H9 (cell line): Measurements from ENCODE around the gene PDZRN4. TPM values are rescaled to one million over a fixed set of nuclear protein-coding genes. Genes with fewer than 3 reads are reported as not detected.

Experiments
- DNase-seq: peaks from one replicate; pipeline ENCODE4 v3.0.0-alpha.2; 2017
- H2AFZ ChIP-seq: one replicate; pipeline ENCODE4 v1.6.1; 2013; ENCODE audit warnings: mild to moderate bottlenecking, low read length, control low read depth, moderate library complexity
- H2AK5ac ChIP-seq: 2 replicates; pipeline ENCODE4 v1.6.1; 2013; ENCODE audit warnings: low read length, control low read depth, mixed read lengths; ENCODE audit not compliant: insufficient read length
- H2BK120ac ChIP-seq: one replicate; pipeline ENCODE4 v1.6.1; 2013; ENCODE audit warnings: low read depth, mild to moderate bottlenecking, low read length, control low read depth, inconsistent platforms; ENCODE audit not compliant: poor library complexity, severe bottlenecking
- H2BK12ac ChIP-seq: 2 replicates; pipeline ENCODE4 v1.6.1; 2013; ENCODE audit warnings: low read length, control low read depth, mixed read lengths, low read depth; ENCODE audit not compliant: insufficient read length
- H2BK15ac ChIP-seq: 2 replicates; pipeline ENCODE4 v1.6.1; 2013; ENCODE audit warnings: low read depth, low read length, control low read depth
- H2BK20ac ChIP-seq: one replicate; pipeline ENCODE4 v1.6.1; 2013; ENCODE audit warnings: low read depth, mild to moderate bottlenecking, low read length, control low read depth, inconsistent platforms; ENCODE audit not compliant: poor library complexity, severe bottlenecking
- H2BK5ac ChIP-seq: 2 replicates; pipeline ENCODE4 v1.6.1; 2013; ENCODE audit warnings: low read length, control low read depth, mixed read lengths; ENCODE audit not compliant: insufficient read length
- H3K14ac ChIP-seq: 2 replicates; pipeline ENCODE4 v1.6.1; 2013; ENCODE audit warnings: low read length, control low read depth; ENCODE audit not compliant: insufficient read depth
- H3K18ac ChIP-seq: 2 replicates; pipeline ENCODE4 v1.6.1; 2013; ENCODE audit warnings: low read depth, mild to moderate bottlenecking, mixed read lengths, low read length, control low read depth; ENCODE audit not compliant: insufficient read length
- H3K23ac ChIP-seq: 2 replicates; pipeline ENCODE4 v1.6.1; 2013; ENCODE audit warnings: low read length, control low read depth, mixed read lengths, low read depth; ENCODE audit not compliant: insufficient read length
- H3K23me2 ChIP-seq: 2 replicates; pipeline ENCODE4 v1.6.1; 2013; ENCODE audit warnings: low read depth, mild to moderate bottlenecking, mixed read lengths, low read length, control low read depth; ENCODE audit not compliant: insufficient read length, poor library complexity, severe bottlenecking
- H3K27ac ChIP-seq: 2 replicates; pipeline ENCODE4 v1.5.1; 2013; ENCODE audit warnings: low read length, control low read depth, mixed read lengths, low read depth; ENCODE audit not compliant: insufficient read length
- H3K27me3 ChIP-seq: 2 replicates; pipeline ENCODE4 v1.6.1; 2013; ENCODE audit warnings: low read length, control low read depth, inconsistent platforms; ENCODE audit not compliant: insufficient read depth
- H3K4ac ChIP-seq: 2 replicates; pipeline ENCODE4 v1.6.1; 2013; ENCODE audit warnings: low read depth, mild to moderate bottlenecking, control low read depth, inconsistent platforms, low read length, moderate library complexity
- H3K4me1 ChIP-seq: 2 replicates; pipeline ENCODE4 v1.6.1; 2013; ENCODE audit warnings: low read length, control low read depth, inconsistent platforms; ENCODE audit not compliant: insufficient read depth
- H3K4me2 ChIP-seq: 2 replicates; pipeline ENCODE4 v1.6.1; 2013; ENCODE audit warnings: low read length, control low read depth, mixed read lengths; ENCODE audit not compliant: insufficient read length, insufficient read depth
- H3K56ac ChIP-seq: 2 replicates; pipeline ENCODE4 v1.6.1; 2013; ENCODE audit warnings: low read depth, mild to moderate bottlenecking, mixed read lengths, low read length, control low read depth; ENCODE audit not compliant: insufficient read length
- H3K79me1 ChIP-seq: 2 replicates; pipeline ENCODE4 v1.6.1; 2013; ENCODE audit warnings: low read depth, mild to moderate bottlenecking, moderate library complexity, low read length, control low read depth, inconsistent platforms; ENCODE audit not compliant: insufficient read depth, poor library complexity, severe bottlenecking
- H3K79me2 ChIP-seq: 2 replicates; pipeline ENCODE4 v1.6.1; 2013; ENCODE audit warnings: low read length, control low read depth, inconsistent platforms; ENCODE audit not compliant: insufficient read depth
- H3K9ac ChIP-seq: 2 replicates; pipeline ENCODE4 v1.6.1; 2013; ENCODE audit warnings: low read length, control low read depth, mixed read lengths; ENCODE audit not compliant: insufficient read length; ENCODE audit errors: extremely low read depth
- H3K9me3 ChIP-seq: one replicate; pipeline ENCODE4 v1.6.1; 2013; ENCODE audit warnings: low read depth, low read length, inconsistent platforms; ENCODE audit not compliant: control insufficient read depth
- H3T11ph ChIP-seq: one replicate; pipeline ENCODE4 v1.6.1; 2013; ENCODE audit warnings: mild to moderate bottlenecking, low read length, control low read depth, inconsistent platforms
- H4K20me1 ChIP-seq: one replicate; pipeline ENCODE4 v1.6.1; 2013; ENCODE audit not compliant: control insufficient read depth, insufficient read length, insufficient read depth
- H4K5ac ChIP-seq: 2 replicates; pipeline ENCODE4 v1.6.1; 2013; ENCODE audit warnings: low read depth, mild to moderate bottlenecking, mixed read lengths, low read length, control low read depth; ENCODE audit not compliant: insufficient read length
- H4K8ac ChIP-seq: replicated peaks from 2 replicates; pipeline ENCODE4 v1.6.1; 2013; ENCODE audit warnings: low read length, control low read depth, mixed read lengths, low read depth; ENCODE audit not compliant: insufficient read length
- H4K91ac ChIP-seq: 2 replicates; pipeline ENCODE4 v1.6.1; 2013; ENCODE audit warnings: low read depth, mild to moderate bottlenecking, moderate library complexity, mixed read lengths, low read length, control low read depth; ENCODE audit not compliant: insufficient read length
- H3K27ac Mint-ChIP-seq, 3 experiments: 2 replicates in 2 of 3; 3 replicates in 1 of 3; pipeline ENCODE4 v1.8.0; 2020 to 2021; ENCODE audit warnings: mixed read lengths in 3 of 3, mild to moderate bottlenecking in 1 of 3, moderate library complexity in 1 of 3
- H3K27me3 Mint-ChIP-seq: 2 replicates; pipeline ENCODE4 v1.8.0; 2021; ENCODE audit warnings: low read depth, mild to moderate bottlenecking, moderate library complexity, mixed read lengths
- H3K36me3 Mint-ChIP-seq, 3 experiments: 2 replicates in 2 of 3; 3 replicates in 1 of 3; pipeline ENCODE4 v1.8.0; 2020 to 2021; ENCODE audit warnings: low read depth in 3 of 3, mixed read lengths in 3 of 3; ENCODE audit not compliant: insufficient read depth in 1 of 3
- H3K4me1 Mint-ChIP-seq, 2 experiments: 2 replicates each; pipeline ENCODE4 v1.8.0; 2020; ENCODE audit warnings: mixed read lengths in 2 of 2
- H3K4me3 Mint-ChIP-seq, 2 experiments: 2 replicates in 1 of 2; 3 replicates in 1 of 2; pipeline ENCODE4 v1.8.0; 2020 to 2021; ENCODE audit warnings: mild to moderate bottlenecking in 2 of 2, mixed read lengths in 2 of 2, moderate library complexity in 1 of 2
- H3K9me3 Mint-ChIP-seq, 2 experiments: 2 replicates in 1 of 2; 3 replicates in 1 of 2; pipeline ENCODE4 v1.8.0; 2020; ENCODE audit warnings: mild to moderate bottlenecking in 2 of 2, mixed read lengths in 2 of 2, moderate library complexity in 1 of 2
- WGBS: extraction: QIAGEN DNeasy Blood & Tissue Kit; methylation state at CpG from one replicate; pipeline ENCODE4 v1.1.7; 2013; ENCODE audit warnings: missing lambda C conversion rate, low lambda C conversion rate, mixed read lengths; ENCODE audit not compliant: insufficient read length; ENCODE audit errors: extremely low coverage; 5-methylcytosine and 5-hydroxymethylcytosine counted together
- total RNA-seq: library from RNA; stranded (reverse); gene quantifications from 2 replicates; pipeline ENCODE4 v1.2.1, GENCODE V29; 2021
- TF ChIP-seq, protein P1 (sequence below): fragments of 200-600 bp; sonication (generic); conservative IDR thresholded peaks from 3 replicates; pipeline ENCODE4 v1.8.0; 2021; ENCODE audit warnings: antibody characterized with exemption, mild to moderate bottlenecking

The PDZRN4 gene
- total RNA-seq, 1 experiment from 2014 or later, result not detected

DNA sequence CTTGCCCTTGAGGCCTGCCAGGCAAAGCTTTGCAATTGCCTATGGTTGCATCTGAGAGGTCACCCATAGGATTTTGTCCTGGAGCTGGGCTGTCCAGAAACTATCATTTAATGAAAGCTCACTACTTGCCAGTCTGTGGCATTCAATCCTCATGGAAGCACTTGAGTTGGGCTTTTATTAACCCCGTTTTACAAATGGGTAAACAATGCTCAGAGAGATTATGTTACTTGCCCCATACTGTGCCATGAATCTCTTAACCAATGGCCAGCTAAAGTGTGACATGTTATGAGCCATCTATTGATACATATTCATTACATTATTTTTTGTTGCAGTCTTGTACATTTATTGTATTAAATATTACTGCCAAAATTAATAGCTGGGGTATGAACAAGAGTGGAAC, 35.9 kb downstream of the PDZRN4 start:
- peaks cover 15 to 18% of the 10 kb centered on the region in 2 experiments for H3K4me1 Mint-ChIP-seq
- Histone ChIP-seq H4K5ac (no peak overlapping the region), H3K9me3 (no peaks in the 10 kb centered on the region), H3K27ac (no peak overlapping the region), H3T11ph (no peak overlapping the region), H3K79me1 (no peaks in the 10 kb centered on the region), H2BK120ac (no peak overlapping the region), H3K14ac (no peak overlapping the region), H4K8ac (no peak overlapping the region), H2BK20ac (no peak overlapping the region), H3K79me2 (no peaks in the 10 kb centered on the region), H3K27me3 (no peaks in the 10 kb centered on the region), H3K4me1 (no peaks in the 10 kb centered on the region), H2AFZ (no peak overlapping the region), H2BK5ac (no peak overlapping the region), H2AK5ac (no peak overlapping the region), H3K4me2 (no peak overlapping the region), H3K18ac (no peak overlapping the region), H4K20me1 (no peaks in the 10 kb centered on the region), H3K56ac (no peak overlapping the region), H3K4ac (no peak overlapping the region), H3K9ac (no peak overlapping the region), H3K23me2 (no peaks in the 10 kb centered on the region), H2BK12ac (no peak overlapping the region), H2BK15ac (no peak overlapping the region), H4K91ac (no peak overlapping the region), H3K23ac (no peak overlapping the region)
- H3K27me3 Mint-ChIP-seq, result no peaks in the 10 kb centered on the region
- no peaks in the 10 kb centered on the region; a peak in 1 of 7 replicates for H3K36me3 Mint-ChIP-seq
- TF ChIP-seq, protein P1, sequence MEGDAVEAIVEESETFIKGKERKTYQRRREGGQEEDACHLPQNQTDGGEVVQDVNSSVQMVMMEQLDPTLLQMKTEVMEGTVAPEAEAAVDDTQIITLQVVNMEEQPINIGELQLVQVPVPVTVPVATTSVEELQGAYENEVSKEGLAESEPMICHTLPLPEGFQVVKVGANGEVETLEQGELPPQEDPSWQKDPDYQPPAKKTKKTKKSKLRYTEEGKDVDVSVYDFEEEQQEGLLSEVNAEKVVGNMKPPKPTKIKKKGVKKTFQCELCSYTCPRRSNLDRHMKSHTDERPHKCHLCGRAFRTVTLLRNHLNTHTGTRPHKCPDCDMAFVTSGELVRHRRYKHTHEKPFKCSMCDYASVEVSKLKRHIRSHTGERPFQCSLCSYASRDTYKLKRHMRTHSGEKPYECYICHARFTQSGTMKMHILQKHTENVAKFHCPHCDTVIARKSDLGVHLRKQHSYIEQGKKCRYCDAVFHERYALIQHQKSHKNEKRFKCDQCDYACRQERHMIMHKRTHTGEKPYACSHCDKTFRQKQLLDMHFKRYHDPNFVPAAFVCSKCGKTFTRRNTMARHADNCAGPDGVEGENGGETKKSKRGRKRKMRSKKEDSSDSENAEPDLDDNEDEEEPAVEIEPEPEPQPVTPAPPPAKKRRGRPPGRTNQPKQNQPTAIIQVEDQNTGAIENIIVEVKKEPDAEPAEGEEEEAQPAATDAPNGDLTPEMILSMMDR, result no peak
- H3K4me3 Mint-ChIP-seq, result no peak overlapping the region
- H3K9me3 Mint-ChIP-seq, result no peaks in the 10 kb centered on the region
- WGBS, result no CpG with 5 or more reads among the region's 1 CpG
- no peak for DNase-seq
- H3K27ac Mint-ChIP-seq, result no peak overlapping the region
